ENCODE data around the gene DRAXIN.

Gene DRAXIN

GRCh38 chr1:11684070-11684469, 7.4 kb upstream of the DRAXIN start:
- in situ Hi-C loops (cut with MboI; ENCODE audit: low sequenced_read_pairs): no loop called here

- in situ Hi-C loops (cut with MboI; ENCODE audit: low sequenced_read_pairs): no loop called here
Observed at GRCh38 chr1:11685210-11685752, 6.2 kb upstream of the DRAXIN start.

GRCh38 chr1:11688506-11688905, 3.0 kb upstream of the DRAXIN start:
- in situ Hi-C loops (cut with MboI; ENCODE audit: low sequenced_read_pairs): no loop called here

GRCh38 chr1:11690397-11691301, 861 bp upstream of the DRAXIN start:
- in situ Hi-C loops (cut with MboI; ENCODE audit: low sequenced_read_pairs): no loop called here

GRCh38 chr1:11691928-11692711, 610 bp downstream of the DRAXIN start:
- in situ Hi-C loops (cut with MboI; ENCODE audit: low sequenced_read_pairs): no loop called here

GRCh38 chr1:11693024-11693590, 1.6 kb downstream of the DRAXIN start:
- in situ Hi-C loops (cut with MboI; ENCODE audit: low sequenced_read_pairs): no loop called here

GRCh38 chr1:11693917-11694316, 2.4 kb downstream of the DRAXIN start:
- in situ Hi-C loops (cut with MboI; ENCODE audit: low sequenced_read_pairs): no loop called here

- in situ Hi-C loops (cut with MboI; ENCODE audit: low sequenced_read_pairs): no loop called here
Observed at GRCh38 chr1:11695861-11696260, 4.4 kb downstream of the DRAXIN start.

- in situ Hi-C loops (cut with MboI; ENCODE audit: low sequenced_read_pairs): no loop called here
Observed at GRCh38 chr1:11697188-11697892, 5.8 kb downstream of the DRAXIN start.

GRCh38 chr1:11697893-11698210, 6.3 kb downstream of the DRAXIN start:
- in situ Hi-C loops (cut with MboI; ENCODE audit: low sequenced_read_pairs): no loop called here

GRCh38 chr1:11700601-11701467, 9.3 kb downstream of the DRAXIN start:
- in situ Hi-C loops (cut with MboI; ENCODE audit: low sequenced_read_pairs): no loop called here

- in situ Hi-C loops (cut with MboI; ENCODE audit: low sequenced_read_pairs): no loop called here
Observed at GRCh38 chr1:11701551-11701961, 10.0 kb downstream of the DRAXIN start.

- in situ Hi-C loops (cut with MboI; ENCODE audit: low sequenced_read_pairs): no loop called here
Observed at GRCh38 chr1:11701981-11702803, 10.7 kb downstream of the DRAXIN start.

GRCh38 chr1:11703357-11704193, 12.1 kb downstream of the DRAXIN start:
- in situ Hi-C loops (cut with MboI; ENCODE audit: low sequenced_read_pairs): no loop called here

GRCh38 chr1:11704194-11704529, 12.7 kb downstream of the DRAXIN start:
- in situ Hi-C loops (cut with MboI; ENCODE audit: low sequenced_read_pairs): no loop called here

GRCh38 chr1:11704691-11705475, 13.4 kb downstream of the DRAXIN start:
- in situ Hi-C loops (cut with MboI; ENCODE audit: low sequenced_read_pairs): no loop called here

GRCh38 chr1:11705596-11705995, 14.1 kb downstream of the DRAXIN start:
- in situ Hi-C loops (cut with MboI; ENCODE audit: low sequenced_read_pairs): no loop called here

- in situ Hi-C loops (cut with MboI; ENCODE audit: low sequenced_read_pairs): no loop called here
Observed at GRCh38 chr1:11706292-11706691, 14.8 kb downstream of the DRAXIN start.

Data from hTERT RPE-1 (cell line).